Thymus (tissue), 2 donors: ENCODE measurements around the gene TMEM38B. TPM values are rescaled to one million over a fixed set of nuclear protein-coding genes. Genes with fewer than 3 reads are reported as not detected.

Experiments used
- polyA plus RNA-seq: library from polyadenylated mRNA; stranded (reverse); fragments of 200-250 nt; gene quantifications from one replicate; pipeline ENCODE4 v1.2.3, GENCODE V29; 2013
- total RNA-seq: library from RNA; stranded (reverse); fragments of 120-200 nt; gene quantifications from one replicate; pipeline ENCODE4 v1.2.4, GENCODE V29; 2013
- donor health status: healthy.

The TMEM38B gene
- total and polyA plus RNA-seq, 2 donors: 6.3 to 12.7 TPM

Other genes with a start within 250 kb of the TMEM38B start
- 2.5 TPM for gene FSD1L, start 246.5 kb upstream of the TMEM38B start, total RNA-seq
- gene FSD1L, start 246.5 kb upstream of the TMEM38B start, polyA plus RNA-seq: 1.6 TPM
- 7.3 TPM for gene FKTN, start 136.4 kb upstream of the TMEM38B start, total RNA-seq
- 7.1 TPM for gene FKTN, start 136.4 kb upstream of the TMEM38B start, polyA plus RNA-seq
- 0.19 TPM for gene TAL2, start 32.1 kb upstream of the TMEM38B start, total RNA-seq
- 0.32 TPM for gene TAL2, start 32.1 kb upstream of the TMEM38B start, polyA plus RNA-seq